Fibroblast of mammary gland (primary cell): ENCODE results near the gene SH3BP4.

Experiments
- DNase-seq: peaks from one replicate; pipeline ENCODE4 v3.0.0-alpha.2; 2010; ENCODE audit warnings: low read depth
- H3K4me3 ChIP-seq: 2 replicates; pipeline ENCODE4 v1.5.1; 2011; ENCODE audit warnings: low read depth, mild to moderate bottlenecking, low read length, moderate library complexity; ENCODE audit not compliant: control insufficient read depth
- TF ChIP-seq, protein P1 (sequence below): conservative IDR thresholded peaks from 2 replicates; pipeline ENCODE4 v1.5.1; 2011; ENCODE audit warnings: low read depth, low read length, inconsistent platforms; ENCODE audit not compliant: control insufficient read depth, insufficient read depth

The SH3BP4 gene

DNA sequence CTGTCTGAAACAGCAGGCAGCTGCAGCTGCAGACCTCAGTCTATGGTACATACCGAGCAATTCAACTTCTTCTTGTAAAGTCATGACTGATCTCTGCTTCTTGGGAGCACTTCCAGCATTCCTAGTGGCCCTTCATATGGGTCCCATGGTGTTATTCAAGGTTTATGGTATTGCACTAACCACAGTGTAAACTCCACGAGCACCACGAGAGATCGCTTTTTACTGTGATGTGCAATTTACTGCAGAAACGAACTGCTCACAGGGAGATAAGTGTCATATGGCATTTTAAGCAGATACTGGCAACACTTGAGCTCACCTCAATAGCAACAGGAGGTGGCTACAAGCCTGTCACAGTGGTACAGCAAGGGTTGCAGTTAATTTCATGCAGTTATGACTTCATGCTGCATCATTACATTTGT lies 38.6 kb upstream of the SH3BP4 start:
- no peak overlapping the region for H3K4me3 ChIP-seq
- TF ChIP-seq, protein P1, sequence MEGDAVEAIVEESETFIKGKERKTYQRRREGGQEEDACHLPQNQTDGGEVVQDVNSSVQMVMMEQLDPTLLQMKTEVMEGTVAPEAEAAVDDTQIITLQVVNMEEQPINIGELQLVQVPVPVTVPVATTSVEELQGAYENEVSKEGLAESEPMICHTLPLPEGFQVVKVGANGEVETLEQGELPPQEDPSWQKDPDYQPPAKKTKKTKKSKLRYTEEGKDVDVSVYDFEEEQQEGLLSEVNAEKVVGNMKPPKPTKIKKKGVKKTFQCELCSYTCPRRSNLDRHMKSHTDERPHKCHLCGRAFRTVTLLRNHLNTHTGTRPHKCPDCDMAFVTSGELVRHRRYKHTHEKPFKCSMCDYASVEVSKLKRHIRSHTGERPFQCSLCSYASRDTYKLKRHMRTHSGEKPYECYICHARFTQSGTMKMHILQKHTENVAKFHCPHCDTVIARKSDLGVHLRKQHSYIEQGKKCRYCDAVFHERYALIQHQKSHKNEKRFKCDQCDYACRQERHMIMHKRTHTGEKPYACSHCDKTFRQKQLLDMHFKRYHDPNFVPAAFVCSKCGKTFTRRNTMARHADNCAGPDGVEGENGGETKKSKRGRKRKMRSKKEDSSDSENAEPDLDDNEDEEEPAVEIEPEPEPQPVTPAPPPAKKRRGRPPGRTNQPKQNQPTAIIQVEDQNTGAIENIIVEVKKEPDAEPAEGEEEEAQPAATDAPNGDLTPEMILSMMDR = no peak
- DNase-seq = no peak

DNA sequence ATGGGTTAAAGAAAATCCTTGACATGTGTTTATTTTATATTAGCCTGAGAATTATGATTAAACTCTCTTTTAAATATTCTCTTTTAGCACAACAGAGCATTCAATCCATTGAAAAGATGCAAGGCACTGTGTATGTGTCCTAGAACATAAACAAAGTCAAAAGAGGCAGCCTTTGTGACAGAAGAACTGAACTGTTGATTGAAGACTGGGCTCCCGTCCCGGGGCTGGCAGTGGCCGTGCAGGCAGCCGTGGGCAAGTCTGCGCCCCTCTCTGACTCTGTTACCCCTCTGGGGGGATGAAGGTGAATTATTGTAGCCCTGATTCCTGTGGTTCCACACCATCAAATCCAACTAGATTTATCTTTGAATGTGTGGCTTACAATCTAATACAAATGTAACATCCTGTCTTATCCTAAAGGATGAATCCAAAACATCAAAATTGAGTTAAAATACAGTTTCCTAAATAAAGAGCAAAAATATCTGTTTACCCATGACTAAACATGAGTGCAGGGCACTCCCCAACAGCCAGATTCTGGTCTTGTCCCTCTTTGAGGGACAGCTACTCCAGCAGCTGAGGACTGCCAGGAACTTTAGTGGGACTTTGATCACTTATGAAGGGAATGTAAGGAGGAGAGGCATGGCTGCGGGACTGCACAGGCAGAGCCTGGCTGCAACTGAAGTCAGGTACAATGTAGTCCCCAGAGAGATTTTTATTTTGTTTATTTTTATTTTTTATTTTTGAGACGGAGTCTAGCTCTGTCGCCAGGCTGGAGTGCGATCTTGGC lies 37.3 kb upstream of the SH3BP4 start:
- TF ChIP-seq, protein P1 = no peak
- no peak overlapping the region for H3K4me3 ChIP-seq
- DNase-seq = no peak

DNA sequence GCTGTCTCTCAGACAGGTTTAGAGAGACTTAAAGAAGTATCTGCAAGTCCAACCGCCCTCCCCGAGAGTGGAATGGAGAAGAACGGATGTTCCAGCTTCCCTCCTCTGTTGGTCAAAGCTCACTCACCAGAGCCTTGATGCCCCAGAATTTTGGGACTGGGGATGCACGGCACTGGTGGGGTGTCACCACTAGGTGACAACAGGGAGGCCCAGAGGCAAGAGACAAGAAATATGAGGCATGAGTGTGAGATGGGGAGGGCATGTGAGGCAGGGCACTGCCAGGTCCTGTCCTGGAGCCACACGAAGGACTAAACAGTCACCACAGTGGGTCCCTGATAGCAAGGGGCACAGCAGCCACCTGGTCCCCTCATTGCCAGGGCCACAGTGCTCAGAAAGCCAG lies 35.1 kb upstream of the SH3BP4 start:
- H3K4me3 ChIP-seq = no peak overlapping the region
- TF ChIP-seq, protein P1 = no peak

DNA sequence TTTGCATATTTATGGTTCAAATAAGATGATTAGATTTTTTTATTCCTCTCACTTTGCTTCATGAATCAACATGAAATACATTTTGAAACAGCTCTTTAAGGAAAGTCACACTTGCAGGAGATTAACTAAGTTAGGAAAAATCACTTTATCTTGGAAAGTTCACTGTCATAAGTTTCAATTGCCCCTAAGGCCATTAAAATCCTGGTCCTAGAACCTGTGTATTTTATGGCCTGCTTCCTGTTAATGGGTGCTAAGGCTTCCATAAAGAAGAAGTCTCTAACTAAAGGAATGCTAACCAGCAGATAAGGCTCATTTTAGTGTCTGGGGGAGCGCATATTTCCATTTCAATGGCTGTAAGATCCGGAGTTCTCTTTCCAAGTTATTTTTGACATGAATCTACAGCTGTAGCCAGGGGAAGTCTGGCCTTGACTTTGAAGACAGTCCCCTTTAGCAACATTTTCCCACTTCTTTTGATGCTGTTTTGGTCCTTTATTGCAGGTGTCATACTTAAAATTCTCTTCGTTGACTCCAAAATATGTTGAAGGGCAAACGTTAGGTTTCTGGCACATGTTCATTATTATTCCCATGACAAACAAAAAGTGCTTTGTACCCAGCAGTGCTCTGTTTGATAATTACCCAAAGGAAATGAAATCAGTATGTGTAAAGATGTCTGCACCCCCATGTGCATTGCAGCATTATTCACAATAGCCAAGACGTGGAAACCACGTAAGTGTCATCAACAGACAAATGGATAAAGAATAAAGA lies 34.4 kb upstream of the SH3BP4 start:
- no peak overlapping the region for H3K4me3 ChIP-seq
- TF ChIP-seq, protein P1 = no peak
- peak; percentile 5 for DNase-seq

More for the DNA sequence above, 35.1 kb upstream of the SH3BP4 start:
- no peak for DNase-seq

DNA sequence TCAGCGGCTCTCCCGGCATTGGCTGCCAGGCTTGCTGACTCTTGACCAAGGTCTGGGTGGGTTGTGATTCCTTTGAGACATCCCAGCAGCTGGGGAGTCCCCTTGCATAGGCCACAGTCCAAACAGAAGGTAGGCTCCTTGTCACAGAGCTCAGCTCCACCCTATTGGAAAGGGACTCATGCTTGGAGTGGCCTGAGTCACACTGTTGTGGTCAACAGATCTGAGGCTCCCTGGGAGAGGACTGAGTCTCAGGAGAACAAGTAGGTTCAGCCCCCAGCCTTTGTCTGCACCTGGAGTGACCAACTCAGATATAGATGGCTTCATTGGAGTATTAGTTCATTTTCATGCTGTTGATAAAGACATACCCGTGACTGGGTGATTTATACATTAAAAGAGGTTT lies 32.1 kb upstream of the SH3BP4 start:
- TF ChIP-seq, protein P1 = no peak

DNA sequence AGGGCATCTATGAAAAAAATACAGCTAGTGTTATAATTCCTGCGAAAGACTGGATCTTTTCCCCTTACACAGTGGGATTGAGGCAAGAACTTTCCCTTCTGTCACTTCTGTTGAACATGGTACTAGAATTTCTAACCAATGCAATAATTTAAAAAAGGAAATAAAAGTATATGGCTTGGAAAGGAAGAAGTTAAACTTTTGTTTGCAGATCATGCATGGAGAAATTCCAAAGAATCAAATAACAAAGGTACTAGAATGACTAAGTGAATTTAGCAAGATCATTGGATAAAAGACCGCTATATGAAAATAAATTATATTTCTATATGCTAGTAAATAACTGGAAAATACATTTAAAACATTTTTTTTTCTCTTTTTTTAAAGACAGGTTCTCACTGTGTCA lies 31.0 kb upstream of the SH3BP4 start:
- TF ChIP-seq, protein P1 = no peak
- no peak overlapping the region for H3K4me3 ChIP-seq
- DNase-seq = no peak

More for the DNA sequence above, 32.1 kb upstream of the SH3BP4 start:
- H3K4me3 ChIP-seq = no peak overlapping the region
- peak; percentile 52 for DNase-seq
